ENCODE measurements around the gene ARID5B. TPM values are rescaled to one million over a fixed set of nuclear protein-coding genes. Genes with fewer than 3 reads are reported as not detected.
A peak's percentile ranks its signal among the peaks of the same experiment; 100 is the strongest.

ARID5B gene
- total and polyA plus RNA-seq, 2 donors (not counting 1 experiment from before 2014, with no cell fraction given), result 22.4 to 237 TPM

- Mint-ChIP-seq H3K4me1 (peaks cover 78% of the 10 kb centered on the region), H3K4me3 (no peak overlapping the region), H3K9me3 (ENCODE audit: insufficient read depth) (no peaks in the 10 kb centered on the region), H3K27ac (no peak overlapping the region), H3K27me3 (no peaks in the 10 kb centered on the region)
- Histone ChIP-seq H3K36me3 (replicated peaks in 1 of 2; ENCODE audit: control extremely low read depth in 1 of 2, control insufficient read depth in 1 of 2, extremely low read depth in 1 of 2, insufficient read depth in 2 of 2, low read length in 1 of 2) (peaks cover 3 to 72% of the 10 kb centered on the region in 2 experiments), H3K27ac (ENCODE audit: low read length in 2 of 2) (no peak overlapping the region), H3K27me3 (replicated peaks in 1 of 4; ENCODE audit: control extremely low read depth in 1 of 4, control insufficient read depth in 3 of 4, insufficient read depth in 4 of 4, low read length in 3 of 4) (no peaks in the 10 kb centered on the region), H3K9ac (ENCODE audit: low read length) (no peak overlapping the region), H2AFZ (ENCODE audit: insufficient read depth, low read depth, low read length, poor library complexity, severe bottlenecking) (no peak overlapping the region), H3K4me2 (replicated peaks; ENCODE audit: low read depth, low read length, poor library complexity, severe bottlenecking) (no peak overlapping the region), H4K20me1 (ENCODE audit: control insufficient read depth, insufficient read depth, low read length, poor library complexity, severe bottlenecking) (no peaks in the 10 kb centered on the region), H3K4me3 (ENCODE audit: control extremely low read depth in 1 of 5, extremely low read depth in 1 of 5, insufficient read depth in 1 of 5, low read depth in 2 of 5, low read length in 4 of 5) (no peak overlapping the region), H3K4me1 (ENCODE audit: control insufficient read depth in 2 of 2, insufficient read depth in 2 of 2, low read length in 2 of 2) (peaks cover 41 to 42% of the 10 kb centered on the region in 2 donors), H3K9me3 (ENCODE audit: control extremely low read depth in 1 of 3, control insufficient read depth in 2 of 3, insufficient read depth in 1 of 3, low read length in 2 of 3) (peaks cover 0 to 4% (median 1%) of the 10 kb centered on the region in 3 donors), H3K79me2 (ENCODE audit: control insufficient read depth, insufficient read depth, low read length) (peaks cover 54% of the 10 kb centered on the region)
- DNase-seq (no peak), ATAC-seq (ENCODE audit: low read depth) (no peak)
- CTCF ChIA-PET, result interaction anchor here (2.4 kb wide), 1 partner anchor 37 kb away, joined by 10 read pairs; no protein-coding TSS in a partner anchor
- intact Hi-C loops (cut with micrococcal nuclease), result no loop called here
- TF ChIP-seq EZH2 (IDR thresholded peaks at IDR 0.05; ENCODE audit: borderline replicate concordance, insufficient read depth, low read depth, low read length, poor library complexity, severe bottlenecking) (no peak), CTCF (IDR thresholded peaks at IDR 0.05) (no peak)
- 85% methylated on average over 2 of the region's 8 CpGs for WGBS (ENCODE audit: insufficient coverage)
- POLR2A ChIA-PET, result no interaction called here
Measured at GRCh38 chr10:62075912-62076311, 174.4 kb downstream of the ARID5B start.

GRCh38 chr10:62076891-62077290, 175.4 kb downstream of the ARID5B start:
- Mint-ChIP-seq H3K27me3 (no peaks in the 10 kb centered on the region), H3K4me1 (peaks cover 81% of the 10 kb centered on the region), H3K9me3 (ENCODE audit: insufficient read depth) (no peaks in the 10 kb centered on the region), H3K4me3 (no peak overlapping the region), H3K27ac (peak overlapping the region; percentile 22)
- CTCF ChIA-PET, result interaction anchor here (1.0 to 1.1 kb wide), 2 partner anchors 39 to 72 kb away, joined by 3 read pairs; no protein-coding TSS in a partner anchor
- Histone ChIP-seq H3K9me3 (ENCODE audit: control extremely low read depth in 1 of 3, control insufficient read depth in 2 of 3, insufficient read depth in 1 of 3, low read length in 2 of 3) (peaks cover 0 to 4% (median 1%) of the 10 kb centered on the region in 3 donors), H3K79me2 (ENCODE audit: control insufficient read depth, insufficient read depth, low read length) (peaks cover 55% of the 10 kb centered on the region), H4K20me1 (ENCODE audit: control insufficient read depth, insufficient read depth, low read length, poor library complexity, severe bottlenecking) (no peaks in the 10 kb centered on the region), H3K4me1 (ENCODE audit: control insufficient read depth in 2 of 2, insufficient read depth in 2 of 2, low read length in 2 of 2) (peaks cover 51 to 52% of the 10 kb centered on the region in 2 donors), H3K27me3 (replicated peaks in 1 of 4; ENCODE audit: control extremely low read depth in 1 of 4, control insufficient read depth in 3 of 4, insufficient read depth in 4 of 4, low read length in 3 of 4) (no peaks in the 10 kb centered on the region), H3K4me2 (replicated peaks; ENCODE audit: low read depth, low read length, poor library complexity, severe bottlenecking) (peak overlapping the region; percentile 10), H3K9ac (ENCODE audit: low read length) (no peak overlapping the region), H2AFZ (ENCODE audit: insufficient read depth, low read depth, low read length, poor library complexity, severe bottlenecking) (no peak overlapping the region), H3K27ac (ENCODE audit: low read length in 2 of 2) (peak overlapping the region; percentile 46 to 49), H3K4me3 (ENCODE audit: control extremely low read depth in 1 of 5, extremely low read depth in 1 of 5, insufficient read depth in 1 of 5, low read depth in 2 of 5, low read length in 4 of 5) (no peak overlapping the region), H3K36me3 (replicated peaks in 1 of 2; ENCODE audit: control extremely low read depth in 1 of 2, control insufficient read depth in 1 of 2, extremely low read depth in 1 of 2, insufficient read depth in 2 of 2, low read length in 1 of 2) (peaks cover 3 to 63% of the 10 kb centered on the region in 2 experiments)
- DNase-seq, result no peak
- POLR2A ChIA-PET, result no interaction called here
- intact Hi-C loops (cut with micrococcal nuclease), result no loop called here
- TF ChIP-seq CTCF (IDR thresholded peaks at IDR 0.05) (no peak), EZH2 (IDR thresholded peaks at IDR 0.05; ENCODE audit: borderline replicate concordance, insufficient read depth, low read depth, low read length, poor library complexity, severe bottlenecking) (no peak)
- no peak for ATAC-seq (ENCODE audit: low read depth)
- WGBS (ENCODE audit: insufficient coverage), result 67% methylated on average over 1 of the region's 2 CpGs

Measured in B cell (primary cell).